ENCODE measurements around the gene ILRUN. TPM values are rescaled to one million over a fixed set of nuclear protein-coding genes. Genes with fewer than 3 reads are reported as not detected.

Gene ILRUN
- total and polyA plus RNA-seq, 9 donors = 29.4 to 86.5 (median 47.6) TPM

- WGBS, 3 donors = 88 to 92% (median 92%) methylated on average over 9 of the region's 9 CpGs
Measured at GRCh38 chr6:34701199-34701598, 4.6 kb upstream of the ILRUN start.

GRCh38 chr6:34697904-34698559, 1.5 kb upstream of the ILRUN start:
- H3K4me3 ChIP-seq = no peak overlapping the region
- WGBS, 3 donors = 80 to 83% (median 82%) methylated on average over 5 of the region's 5 CpGs
- no peaks in the 10 kb centered on the region for H3K27me3 ChIP-seq
- H3K9me3 ChIP-seq = no peaks in the 10 kb centered on the region
- H3K4me1 ChIP-seq (ENCODE audit: insufficient read depth) = peaks cover 13% of the 10 kb centered on the region
- no peak for TF ChIP-seq CTCF (IDR thresholded peaks at IDR 0.05)
- no peak for TF ChIP-seq EP300 (IDR thresholded peaks at IDR 0.05)
- no peak for TF ChIP-seq POLR2A (IDR thresholded peaks at IDR 0.05)
- no peaks in the 10 kb centered on the region for H3K36me3 ChIP-seq
- no peak for DNase-seq
- intact Hi-C loops (cut with DNase I) = loop anchor here in 1 of 4 donors (5.0 kb wide), 1 partner anchor 59 kb away; the partner anchor contains the start of gene SNRPC
- no peak overlapping the region for H3K27ac ChIP-seq

More at GRCh38 chr6:34701199-34701598, 4.6 kb upstream of the ILRUN start:
- DNase-seq = no peak
- Histone ChIP-seq H3K4me1 (ENCODE audit: insufficient read depth) (peaks cover 6% of the 10 kb centered on the region), H3K36me3 (no peaks in the 10 kb centered on the region), H3K4me3 (no peak overlapping the region), H3K27me3 (no peaks in the 10 kb centered on the region), H3K27ac (no peak overlapping the region), H3K9me3 (no peaks in the 10 kb centered on the region)
- TF ChIP-seq CTCF (IDR thresholded peaks at IDR 0.05) (no peak), EP300 (IDR thresholded peaks at IDR 0.05) (no peak), POLR2A (IDR thresholded peaks at IDR 0.05) (no peak)
- intact Hi-C loops (cut with DNase I) = no loop called here

GRCh38 chr6:34697544-34697836, 923 bp upstream of the ILRUN start:
- H3K9me3 ChIP-seq = no peaks in the 10 kb centered on the region
- WGBS, 3 donors = 32 to 46% (median 32%) methylated on average over 5 of the region's 5 CpGs
- no peaks in the 10 kb centered on the region for H3K36me3 ChIP-seq
- H3K4me1 ChIP-seq (ENCODE audit: insufficient read depth) = peaks cover 13% of the 10 kb centered on the region
- H3K27ac ChIP-seq = peak overlapping the region in 1 of 2 donors; percentile 87
- intact Hi-C loops (cut with DNase I) = loop anchor here in 1 of 4 donors (5.0 kb wide), 1 partner anchor 60 kb away; the partner anchor contains the start of gene SNRPC
- no peaks in the 10 kb centered on the region for H3K27me3 ChIP-seq
- TF ChIP-seq CTCF (IDR thresholded peaks at IDR 0.05) = no peak
- no peak for DNase-seq
- H3K4me3 ChIP-seq = peak overlapping the region; percentile 68

- intact Hi-C loops (cut with DNase I) = loop anchor here in 1 of 4 donors (5.0 kb wide), 1 partner anchor 61 kb away; the partner anchor contains the start of gene SNRPC
- H3K9me3 ChIP-seq = no peaks in the 10 kb centered on the region
- peaks cover 13% of the 10 kb centered on the region for H3K4me1 ChIP-seq (ENCODE audit: insufficient read depth)
- H3K36me3 ChIP-seq = no peaks in the 10 kb centered on the region
- peak in 1 of 5 donors; percentile 51 for DNase-seq
- TF ChIP-seq CTCF (IDR thresholded peaks at IDR 0.05) (no peak), EP300 (IDR thresholded peaks at IDR 0.05) (no peak), POLR2A (IDR thresholded peaks at IDR 0.05) (no peak)
- peak overlapping the region; percentile 68 for H3K4me3 ChIP-seq
- whole genome bisulfite sequencing, 3 donors = 0 to 1% (median 0%) methylated on average over 34 to 41 of the region's 41 CpGs
- H3K27me3 ChIP-seq = no peaks in the 10 kb centered on the region
- H3K27ac ChIP-seq = peak overlapping the region; percentile 66 to 87
Measured at GRCh38 chr6:34696189-34696738, 303 bp downstream of the ILRUN start.

Data from ovary (tissue), 9 donors.